Body of pancreas (tissue), 4 donors: ENCODE results near the gene SAMD13.

Source experiments
- CTCF ChIP-seq, 7 experiments: fragments of 450-650 bp in 4 of 7; fragments of 200-600 bp in 3 of 7; sonication (generic) in 3 of 7; IDR thresholded peaks; one replicate each; pipeline ENCODE4 v1.5.1; 2016 to 2019; ENCODE audit warnings: antibody characterized with exemption in 7 of 7
- POLR2A ChIP-seq, 3 donors: fragments of 450-650 bp; IDR thresholded peaks; one replicate each; pipeline ENCODE4 v1.6.1; 2016; ENCODE audit warnings: antibody characterized with exemption in 3 of 3, mild to moderate bottlenecking in 2 of 3

DNA sequence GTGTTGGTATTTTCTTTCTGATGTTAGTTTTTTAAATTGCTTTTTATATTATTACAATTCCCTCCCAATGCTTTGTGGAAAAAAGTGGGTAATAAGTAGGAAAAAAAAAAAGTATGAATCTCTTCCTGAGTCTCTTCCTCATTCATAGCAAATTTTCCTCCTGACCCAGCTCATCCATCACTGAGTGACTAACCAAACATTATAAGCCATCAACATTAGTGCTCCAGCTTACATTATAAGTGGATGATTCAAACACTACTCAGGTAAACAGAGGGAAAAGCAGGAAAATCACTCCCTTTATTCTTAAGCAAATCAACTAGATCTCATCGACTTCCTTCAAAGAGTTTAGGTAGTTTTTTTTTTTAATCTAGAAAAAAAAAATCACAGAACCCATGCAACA lies 15.4 kb upstream of the SAMD13 start:
- TF ChIP-seq CTCF (IDR thresholded peaks at IDR 0.05) (no peak), POLR2A (IDR thresholded peaks at IDR 0.05) (no peak)
